HCT116 (cell line): ENCODE measurements around the gene ATP5PO.

ENCODE experiments used
- EGR1 ChIP-seq: IDR thresholded peaks from 2 replicates; pipeline ENCODE4 v1.6.1; 2012; ENCODE audit warnings: low read depth
- EZH2 ChIP-seq: fragments of 200-600 bp; sonication (generic); IDR thresholded peaks from 2 replicates; pipeline ENCODE4 v1.6.1; 2017; ENCODE audit warnings: antibody characterized with exemption, mixed run types
- EZH2phosphoT487 ChIP-seq: fragments of 200-600 bp; IDR thresholded peaks from 2 replicates; pipeline ENCODE4 v1.6.1; 2018; ENCODE audit warnings: antibody characterized with exemption, borderline replicate concordance
- JUND ChIP-seq: IDR thresholded peaks from 2 replicates; pipeline ENCODE4 v1.6.1; 2012
- POLR2A ChIP-seq: IDR thresholded peaks from 2 replicates; pipeline ENCODE4 v1.7.0; 2011; ENCODE audit warnings: borderline replicate concordance; ENCODE audit not compliant: insufficient read depth, insufficient read length; ENCODE audit errors: extremely low read depth
- POLR2AphosphoS5 ChIP-seq: IDR thresholded peaks from 2 replicates; pipeline ENCODE4 v1.6.1; 2011; ENCODE audit warnings: mild to moderate bottlenecking, low read depth, low read length, moderate library complexity
- RAD21 ChIP-seq: IDR thresholded peaks from 2 replicates; pipeline ENCODE4 v1.6.1; 2012; ENCODE audit warnings: low read depth, mild to moderate bottlenecking
- SIN3A ChIP-seq: IDR thresholded peaks from 2 replicates; pipeline ENCODE4 v1.6.1; 2012; ENCODE audit warnings: low read depth
- SP1 ChIP-seq: IDR thresholded peaks from 2 replicates; pipeline ENCODE4 v1.6.1; 2012; ENCODE audit warnings: low read depth
- SRF ChIP-seq: IDR thresholded peaks from 2 replicates; pipeline ENCODE4 v1.6.1; 2012; ENCODE audit warnings: low read depth
- TCF7L2 ChIP-seq: IDR thresholded peaks from 2 replicates; pipeline ENCODE4 v1.7.0; 2011; ENCODE audit warnings: borderline replicate concordance, inconsistent platforms; ENCODE audit not compliant: insufficient read depth, insufficient read length; ENCODE audit errors: extremely low read depth
- YY1 ChIP-seq: IDR thresholded peaks from 2 replicates; pipeline ENCODE4 v1.6.1; 2011; ENCODE audit warnings: low read length, low read depth, moderate library complexity, mild to moderate bottlenecking; ENCODE audit not compliant: insufficient replicate concordance; ENCODE audit errors: extremely low read depth
- TF ChIP-seq, protein P1 (sequence below): IDR thresholded peaks from 2 replicates; pipeline ENCODE4 v1.6.1; 2012; ENCODE audit warnings: low read depth
- TF ChIP-seq, protein P2 (sequence below), 3 experiments: fragments of 200-600 bp in 1 of 3; sonication (generic) in 1 of 3; IDR thresholded peaks in 2 of 3; conservative IDR thresholded peaks in 1 of 3; 2 replicates each; pipeline ENCODE4 v1.5.1; 2012 to 2017; ENCODE audit warnings: low read depth in 2 of 3, low read length in 2 of 3, antibody characterized with exemption in 1 of 3, borderline replicate concordance in 1 of 3, control low read depth in 1 of 3, mild to moderate bottlenecking in 1 of 3, mixed read lengths in 1 of 3, mixed run types in 1 of 3, moderate library complexity in 1 of 3; ENCODE audit not compliant: insufficient read depth in 1 of 3

DNA sequence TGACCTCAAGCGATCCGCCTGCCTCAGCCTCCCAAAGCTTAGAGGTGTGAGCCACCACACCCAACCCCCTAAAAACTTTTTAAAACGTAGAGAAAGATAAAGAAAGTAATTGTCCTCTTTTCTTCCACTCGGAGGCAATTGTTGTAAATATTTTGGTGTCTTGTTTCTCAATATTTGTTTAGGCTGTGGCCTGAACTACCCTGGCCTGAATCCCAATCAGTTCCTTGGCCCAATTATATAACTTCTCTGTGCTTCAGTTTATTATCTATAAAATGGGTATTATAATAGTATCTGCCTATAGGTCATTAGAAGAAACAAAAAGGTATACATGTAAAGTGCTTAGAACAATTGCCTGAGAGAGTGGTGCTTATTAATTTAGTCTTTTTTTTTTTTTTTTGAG is 1.8 kb upstream of the ATP5PO start:
- TF ChIP-seq JUND (no peak), RAD21 (no peak), POLR2A (no peak), SRF (no peak), EZH2 (no peak), EZH2phosphoT487 (no peak), TCF7L2 (no peak), POLR2AphosphoS5 (no peak), YY1 (no peak), EGR1 (no peak), SP1 (no peak), SIN3A (no peak)
- TF ChIP-seq, protein P1, sequence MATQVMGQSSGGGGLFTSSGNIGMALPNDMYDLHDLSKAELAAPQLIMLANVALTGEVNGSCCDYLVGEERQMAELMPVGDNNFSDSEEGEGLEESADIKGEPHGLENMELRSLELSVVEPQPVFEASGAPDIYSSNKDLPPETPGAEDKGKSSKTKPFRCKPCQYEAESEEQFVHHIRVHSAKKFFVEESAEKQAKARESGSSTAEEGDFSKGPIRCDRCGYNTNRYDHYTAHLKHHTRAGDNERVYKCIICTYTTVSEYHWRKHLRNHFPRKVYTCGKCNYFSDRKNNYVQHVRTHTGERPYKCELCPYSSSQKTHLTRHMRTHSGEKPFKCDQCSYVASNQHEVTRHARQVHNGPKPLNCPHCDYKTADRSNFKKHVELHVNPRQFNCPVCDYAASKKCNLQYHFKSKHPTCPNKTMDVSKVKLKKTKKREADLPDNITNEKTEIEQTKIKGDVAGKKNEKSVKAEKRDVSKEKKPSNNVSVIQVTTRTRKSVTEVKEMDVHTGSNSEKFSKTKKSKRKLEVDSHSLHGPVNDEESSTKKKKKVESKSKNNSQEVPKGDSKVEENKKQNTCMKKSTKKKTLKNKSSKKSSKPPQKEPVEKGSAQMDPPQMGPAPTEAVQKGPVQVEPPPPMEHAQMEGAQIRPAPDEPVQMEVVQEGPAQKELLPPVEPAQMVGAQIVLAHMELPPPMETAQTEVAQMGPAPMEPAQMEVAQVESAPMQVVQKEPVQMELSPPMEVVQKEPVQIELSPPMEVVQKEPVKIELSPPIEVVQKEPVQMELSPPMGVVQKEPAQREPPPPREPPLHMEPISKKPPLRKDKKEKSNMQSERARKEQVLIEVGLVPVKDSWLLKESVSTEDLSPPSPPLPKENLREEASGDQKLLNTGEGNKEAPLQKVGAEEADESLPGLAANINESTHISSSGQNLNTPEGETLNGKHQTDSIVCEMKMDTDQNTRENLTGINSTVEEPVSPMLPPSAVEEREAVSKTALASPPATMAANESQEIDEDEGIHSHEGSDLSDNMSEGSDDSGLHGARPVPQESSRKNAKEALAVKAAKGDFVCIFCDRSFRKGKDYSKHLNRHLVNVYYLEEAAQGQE, result no peak
- TF ChIP-seq, protein P2, sequence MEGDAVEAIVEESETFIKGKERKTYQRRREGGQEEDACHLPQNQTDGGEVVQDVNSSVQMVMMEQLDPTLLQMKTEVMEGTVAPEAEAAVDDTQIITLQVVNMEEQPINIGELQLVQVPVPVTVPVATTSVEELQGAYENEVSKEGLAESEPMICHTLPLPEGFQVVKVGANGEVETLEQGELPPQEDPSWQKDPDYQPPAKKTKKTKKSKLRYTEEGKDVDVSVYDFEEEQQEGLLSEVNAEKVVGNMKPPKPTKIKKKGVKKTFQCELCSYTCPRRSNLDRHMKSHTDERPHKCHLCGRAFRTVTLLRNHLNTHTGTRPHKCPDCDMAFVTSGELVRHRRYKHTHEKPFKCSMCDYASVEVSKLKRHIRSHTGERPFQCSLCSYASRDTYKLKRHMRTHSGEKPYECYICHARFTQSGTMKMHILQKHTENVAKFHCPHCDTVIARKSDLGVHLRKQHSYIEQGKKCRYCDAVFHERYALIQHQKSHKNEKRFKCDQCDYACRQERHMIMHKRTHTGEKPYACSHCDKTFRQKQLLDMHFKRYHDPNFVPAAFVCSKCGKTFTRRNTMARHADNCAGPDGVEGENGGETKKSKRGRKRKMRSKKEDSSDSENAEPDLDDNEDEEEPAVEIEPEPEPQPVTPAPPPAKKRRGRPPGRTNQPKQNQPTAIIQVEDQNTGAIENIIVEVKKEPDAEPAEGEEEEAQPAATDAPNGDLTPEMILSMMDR (IDR thresholded peaks at IDR 0.05 in 2 of 3, conservative IDR thresholded peaks at IDR 0.05 in 1 of 3; ENCODE audit: borderline replicate concordance in 1 of 3, insufficient read depth in 1 of 3, low read depth in 2 of 3, low read length in 2 of 3), result no peak
